ENCODE results near the gene IRX3.

IRX3 gene

GRCh38 chr16:54236773-54237172, 49.8 kb downstream of the IRX3 start:
- no peak overlapping the region for H3K4me3 ChIP-seq (replicated peaks in 1 of 2; ENCODE audit: low read depth in 2 of 2, low read length in 2 of 2)
- no peak for TF ChIP-seq CTCF (IDR thresholded peaks at IDR 0.05; ENCODE audit: low read depth, low read length)
- peak; percentile 73 to 76 for DNase-seq (ENCODE audit: low read depth in 2 of 2)

- H3K4me3 ChIP-seq (replicated peaks in 1 of 2; ENCODE audit: low read depth in 2 of 2, low read length in 2 of 2): no peak overlapping the region
- TF ChIP-seq CTCF (IDR thresholded peaks at IDR 0.05; ENCODE audit: low read depth, low read length): no peak
- no peak for DNase-seq (ENCODE audit: low read depth in 2 of 2)
These were observed 53.0 kb downstream of the IRX3 start for GRCh38 chr16:54233615-54234014.

Data from cardiac fibroblast (primary cell).